ENCODE results near the gene PHOSPHO2. TPM values are rescaled to one million over a fixed set of nuclear protein-coding genes. Genes with fewer than 3 reads are reported as not detected.

Gene PHOSPHO2
- total and polyA plus RNA-seq, 10 of the 15 experiments (the other 5 are each of a cell fraction or from before 2014, with no cell fraction given): 2.7 to 7.6 (median 4.2) TPM

- TF ChIP-seq E2F4 (IDR thresholded peaks at IDR 0.05; ENCODE audit: low read depth, low read length): no peak
- no peak for TF ChIP-seq ELK1 (IDR thresholded peaks at IDR 0.05; ENCODE audit: low read depth, low read length)
These were observed 35.0 kb downstream of the PHOSPHO2 start (continued) for GRCh38 chr2:169729274-169729605.

GRCh38 chr2:169732075-169732474 lies 37.8 kb downstream of the PHOSPHO2 start:
- Histone ChIP-seq H3K27ac (ENCODE audit: control insufficient read depth, insufficient read depth) (no peak overlapping the region), H3K4me1 (ENCODE audit: control insufficient read depth, insufficient read depth, low read length) (peaks cover 8% of the 10 kb centered on the region), H2AFZ (ENCODE audit: control insufficient read depth, low read depth, low read length) (no peak overlapping the region), H3K4me2 (ENCODE audit: control insufficient read depth, insufficient read depth) (no peak overlapping the region), H3K9ac (ENCODE audit: control insufficient read depth, insufficient read depth, low read length) (no peak overlapping the region), H3K27me3 (replicated peaks in 1 of 2; ENCODE audit: control insufficient read depth in 2 of 2, insufficient read depth in 2 of 2, low read length in 1 of 2) (no peaks in the 10 kb centered on the region), H3K79me2 (ENCODE audit: control insufficient read depth, insufficient read depth, low read length) (peaks cover 11% of the 10 kb centered on the region), H4K20me1 (ENCODE audit: control insufficient read depth, insufficient read depth) (no peaks in the 10 kb centered on the region), H3K9me3 (replicated peaks; ENCODE audit: control insufficient read depth, insufficient read depth, low read length) (no peaks in the 10 kb centered on the region), H3K36me3 (ENCODE audit: control insufficient read depth in 2 of 2, insufficient read depth in 2 of 2, low read length in 1 of 2) (no peaks in the 10 kb centered on the region), H3K4me3 (no peak overlapping the region)
- 87% methylated on average over 5 of the region's 5 CpGs for WGBS (ENCODE audit: insufficient coverage, insufficient replicate concordance, low lambda C conversion rate, missing lambda C conversion rate)
- ChIA-PET SMC1A (ENCODE audit: uncharacterized antibody, unreplicated experiment) (interaction anchor here (1.4 to 4.1 kb wide), 3 partner anchors 11 to 38 kb away, joined by 3 to 19 read pairs (median 9); partner anchors contain the start of genes CFAP210 and PHOSPHO2), POLR2A (interaction anchor here (1.2 kb wide), 1 partner anchor 159 kb away, joined by 3 read pairs; the partner anchor contains the start of gene FASTKD1), CTCF (no interaction called here), RAD21 (ENCODE audit: unreplicated experiment) (interaction anchor here (1.2 to 1.3 kb wide), 2 partner anchors 12 to 164 kb away, joined by 3 read pairs; no protein-coding TSS in a partner anchor)
- in situ Hi-C loops (cut with MboI): no loop called here
- no peak for ATAC-seq
- intact Hi-C loops (cut with micrococcal nuclease; ENCODE audit: unreplicated experiment): loop anchor here (2.0 kb wide), 1 partner anchor 37 kb away; the partner anchor contains the start of genes CFAP210 and PHOSPHO2
- FAIRE-seq: no peak
- DNase-seq (ENCODE audit: low read depth, low spot score): no peak
- BruUV-seq (replicated peaks): no TSS peak
- TF ChIP-seq SKIL (IDR thresholded peaks at IDR 0.05; ENCODE audit: low read depth, poor library complexity, severe bottlenecking) (no peak), NFIC (IDR thresholded peaks at IDR 0.05; ENCODE audit: low read depth, low read length) (no peak), E2F8 (IDR thresholded peaks at IDR 0.05; ENCODE audit: low read depth, partially characterized antibody) (no peak), PRDM15 (CRISPR knock-in tag; IDR thresholded peaks at IDR 0.05) (no peak), JUND (IDR thresholded peaks at IDR 0.05; ENCODE audit: low read depth, low read length) (no peak), TBL1XR1 (IDR thresholded peaks at IDR 0.05; ENCODE audit: low read depth, low read length) (no peak), POLR2AphosphoS2 (IDR thresholded peaks at IDR 0.05; ENCODE audit: low read depth, low read length) (no peak), NR2F1 (conservative IDR thresholded peaks at IDR 0.05) (no peak), RAD51 (IDR thresholded peaks at IDR 0.05) (no peak)
